ENCODE data around the gene ACSL3.
"Not testable (repeated sequence)": the region's sequence is repeated elsewhere in the genome, so short reads cannot be mapped to it uniquely, and the experiment has no call there.

Gene ACSL3

GRCh38 chr2:222989431-222989830 is 128.6 kb downstream of the ACSL3 start:
- no peak for FAIRE-seq
- no peak for TF ChIP-seq CTCF (IDR thresholded peaks at IDR 0.05; ENCODE audit: insufficient read depth, missing control alignments)
- no peak for DNase-seq (ENCODE audit: insufficient read length, low spot score)

DNA sequence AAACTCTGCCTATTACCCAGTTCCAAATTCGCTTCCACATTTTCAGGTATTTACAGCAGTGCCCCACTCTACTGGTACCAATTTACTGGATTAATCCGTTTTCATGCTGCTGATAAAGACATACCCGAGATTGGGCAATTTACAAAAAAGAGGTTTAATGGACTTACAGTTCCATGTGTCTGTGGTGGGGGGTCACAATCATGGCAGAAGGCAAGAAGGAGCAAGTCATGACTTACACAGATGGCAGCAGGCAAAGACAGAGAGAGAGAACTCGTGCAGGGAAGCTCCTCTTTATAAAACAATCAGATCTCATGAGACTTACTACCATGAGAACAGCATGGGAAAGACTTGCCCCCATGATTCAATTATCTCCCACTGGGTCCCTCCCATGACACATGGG is 129.4 kb downstream of the ACSL3 start:
- DNase-seq (ENCODE audit: insufficient read length, low spot score); FAIRE-seq: not testable (repeated sequence)

- DNase-seq (ENCODE audit: insufficient read length, low spot score): no peak
- no peak for FAIRE-seq
These were observed 131.3 kb downstream of the ACSL3 start for GRCh38 chr2:222992137-222992536.

More at GRCh38 chr2:222992137-222992536, 131.3 kb downstream of the ACSL3 start:
- no peak for TF ChIP-seq CTCF (IDR thresholded peaks at IDR 0.05; ENCODE audit: insufficient read depth, missing control alignments)

Data from D721Med (cell line).